Nephron (organoid): Measurements from ENCODE around the gene ODF2.
A peak's percentile ranks its signal among the peaks of the same experiment; 100 is the strongest.

Experiments used
- H3K27ac Mint-ChIP-seq, 3 experiments: 2 replicates each; pipeline ENCODE4 v1.8.0; 2020; ENCODE audit warnings: mixed read lengths in 3 of 3, mild to moderate bottlenecking in 2 of 3, moderate library complexity in 1 of 3
- H3K27me3 Mint-ChIP-seq: 2 replicates; pipeline ENCODE4 v1.8.0; 2021; ENCODE audit warnings: low read depth, mild to moderate bottlenecking, moderate library complexity, mixed read lengths
- H3K36me3 Mint-ChIP-seq: 2 replicates; pipeline ENCODE4 v1.8.0; 2020; ENCODE audit warnings: low read depth, mixed read lengths
- H3K4me1 Mint-ChIP-seq: 2 replicates; pipeline ENCODE4 v1.8.0; 2020; ENCODE audit warnings: mixed read lengths
- H3K4me3 Mint-ChIP-seq, 3 experiments: 2 replicates each; pipeline ENCODE4 v1.8.0; 2020; ENCODE audit warnings: mild to moderate bottlenecking in 3 of 3, mixed read lengths in 3 of 3, moderate library complexity in 2 of 3
- H3K9me3 Mint-ChIP-seq: 2 replicates; pipeline ENCODE4 v1.8.0; 2020; ENCODE audit warnings: mixed read lengths
- CTCF ChIP-seq, 3 experiments: fragments of 200-600 bp; sonication (generic); IDR thresholded peaks; one replicate each; pipeline ENCODE4 v1.5.0; 2021; ENCODE audit warnings: antibody characterized with exemption in 3 of 3; ENCODE audit not compliant: unreplicated experiment in 3 of 3

The ODF2 gene

GRCh38 chr9:128540634-128541360 lies 85.0 kb downstream of the ODF2 start:
- no peaks in the 10 kb centered on the region for H3K4me1 Mint-ChIP-seq
- H3K9me3 Mint-ChIP-seq = no peaks in the 10 kb centered on the region
- TF ChIP-seq CTCF (IDR thresholded peaks at IDR 0.05; ENCODE audit: unreplicated experiment in 3 of 3) = no peak
- H3K27me3 Mint-ChIP-seq = no peaks in the 10 kb centered on the region
- no peak overlapping the region for H3K27ac Mint-ChIP-seq
- H3K4me3 Mint-ChIP-seq = no peak overlapping the region
- H3K36me3 Mint-ChIP-seq = peaks cover 58% of the 10 kb centered on the region

- H3K4me1 Mint-ChIP-seq = peaks cover 30% of the 10 kb centered on the region
- no peaks in the 10 kb centered on the region for H3K27me3 Mint-ChIP-seq
- H3K4me3 Mint-ChIP-seq = no peak overlapping the region
- H3K36me3 Mint-ChIP-seq = peaks cover 15% of the 10 kb centered on the region
- H3K27ac Mint-ChIP-seq = no peak overlapping the region
- no peaks in the 10 kb centered on the region for H3K9me3 Mint-ChIP-seq
- no peak for TF ChIP-seq CTCF (IDR thresholded peaks at IDR 0.05; ENCODE audit: unreplicated experiment in 3 of 3)
These were observed 90.7 kb downstream of the ODF2 start for GRCh38 chr9:128546504-128546903.

GRCh38 chr9:128548876-128549275 lies 93.1 kb downstream of the ODF2 start:
- Mint-ChIP-seq H3K4me3 (peak overlapping the region in 2 of 3 experiments; percentile 44 to 65), H3K9me3 (no peaks in the 10 kb centered on the region), H3K36me3 (peaks cover 4% of the 10 kb centered on the region), H3K27me3 (no peaks in the 10 kb centered on the region), H3K4me1 (peaks cover 35% of the 10 kb centered on the region), H3K27ac (peak overlapping the region; percentile 39 to 71 (median 47))
- TF ChIP-seq CTCF (IDR thresholded peaks at IDR 0.05; ENCODE audit: unreplicated experiment in 3 of 3) = no peak

- no peaks in the 10 kb centered on the region for H3K9me3 Mint-ChIP-seq
- no peaks in the 10 kb centered on the region for H3K27me3 Mint-ChIP-seq
- H3K4me1 Mint-ChIP-seq = peaks cover 35% of the 10 kb centered on the region
- peak overlapping the region; percentile 90 to 98 (median 97) for H3K27ac Mint-ChIP-seq
- H3K36me3 Mint-ChIP-seq = no peaks in the 10 kb centered on the region
- no peak for TF ChIP-seq CTCF (IDR thresholded peaks at IDR 0.05; ENCODE audit: unreplicated experiment in 3 of 3)
- H3K4me3 Mint-ChIP-seq = peak overlapping the region; percentile 55 to 95 (median 95)
These were observed 94.4 kb downstream of the ODF2 start for GRCh38 chr9:128550226-128550625.
